Measurements from ENCODE around the gene YWHAE.
"Not testable (repeated sequence)": the region's sequence is repeated elsewhere in the genome, so short reads cannot be mapped to it uniquely, and the experiment has no call there.

YWHAE gene

GRCh38 chr17:1387490-1388227, 12.4 kb downstream of the YWHAE start:
- H3K27me3 ChIP-seq (ENCODE audit: control insufficient read depth in 2 of 2, insufficient read depth in 2 of 2, low read length in 2 of 2); H3K4me3 ChIP-seq (ENCODE audit: low read length in 2 of 2); H3K36me3 ChIP-seq (ENCODE audit: control insufficient read depth in 2 of 2, insufficient read depth in 2 of 2, low read length in 2 of 2); H3K9ac ChIP-seq (ENCODE audit: low read depth in 1 of 2, low read length in 2 of 2); H3K9me3 ChIP-seq (ENCODE audit: control insufficient read depth in 2 of 2, low read length in 2 of 2); H3K27ac ChIP-seq (ENCODE audit: low read depth in 2 of 2, low read length in 2 of 2): not testable (repeated sequence)
- H3K4me1 ChIP-seq (ENCODE audit: control insufficient read depth in 2 of 2, insufficient read depth in 2 of 2, low read length in 2 of 2) = peaks cover 22 to 29% of the 10 kb centered on the region in 2 donors

DNA sequence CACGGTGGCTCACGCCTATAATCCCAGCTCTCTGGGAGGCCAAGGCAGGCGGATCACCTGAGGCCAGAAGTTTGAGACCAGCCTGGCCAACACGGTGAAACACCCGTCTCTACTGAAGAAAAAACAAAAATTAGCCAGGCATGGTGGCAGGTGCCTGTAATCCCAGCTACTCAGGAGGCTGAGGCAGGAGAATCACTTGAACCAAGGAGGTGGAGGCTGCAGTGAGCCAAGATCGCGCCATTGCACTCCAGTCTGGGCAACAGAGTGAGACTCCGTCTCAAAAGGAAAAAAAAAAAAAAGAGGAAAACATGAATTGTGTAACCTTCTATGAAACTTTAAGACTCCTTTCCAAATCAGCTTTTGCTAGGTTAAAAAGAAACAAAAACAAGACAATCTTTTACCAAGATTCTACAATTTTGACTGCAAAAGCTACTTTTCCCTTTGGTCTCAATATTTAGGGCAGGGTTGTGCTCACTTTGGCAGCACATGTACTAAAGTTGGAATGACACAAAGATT, 13.3 kb downstream of the YWHAE start:
- not testable (repeated sequence) for H3K9ac ChIP-seq (ENCODE audit: low read depth in 1 of 2, low read length in 2 of 2); H3K27ac ChIP-seq (ENCODE audit: low read depth in 2 of 2, low read length in 2 of 2); H3K4me3 ChIP-seq (ENCODE audit: low read length in 2 of 2); H3K9me3 ChIP-seq (ENCODE audit: control insufficient read depth in 2 of 2, low read length in 2 of 2); H3K27me3 ChIP-seq (ENCODE audit: control insufficient read depth in 2 of 2, insufficient read depth in 2 of 2, low read length in 2 of 2); H3K36me3 ChIP-seq (ENCODE audit: control insufficient read depth in 2 of 2, insufficient read depth in 2 of 2, low read length in 2 of 2)
- peaks cover 21 to 22% of the 10 kb centered on the region in 2 donors for H3K4me1 ChIP-seq (ENCODE audit: control insufficient read depth in 2 of 2, insufficient read depth in 2 of 2, low read length in 2 of 2)

DNA sequence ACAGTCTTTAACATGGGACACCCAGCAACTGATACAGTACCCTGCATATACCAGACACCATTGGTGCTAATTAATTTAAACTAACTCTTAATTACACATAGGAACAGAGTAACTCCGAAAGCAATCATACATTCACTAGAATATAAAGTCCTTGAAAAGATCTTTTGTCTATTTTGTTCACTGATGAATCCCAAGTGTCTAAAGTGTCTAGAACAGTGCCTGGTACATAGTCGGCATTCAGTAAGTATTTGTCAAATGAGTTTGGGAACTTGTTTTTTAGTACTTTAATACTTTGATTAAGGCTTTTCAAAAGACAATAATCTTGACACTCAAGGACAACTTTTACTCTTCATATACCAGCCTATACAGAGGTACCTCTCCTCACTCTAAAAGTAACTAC, 13.8 kb downstream of the YWHAE start:
- Histone ChIP-seq H3K4me1 (ENCODE audit: control insufficient read depth in 2 of 2, insufficient read depth in 2 of 2, low read length in 2 of 2) (peaks cover 17% of the 10 kb centered on the region in 2 donors), H3K4me3 (ENCODE audit: low read length in 2 of 2) (no peak overlapping the region)

GRCh38 chr17:1385861-1386260, 14.2 kb downstream of the YWHAE start:
- H3K27ac ChIP-seq (ENCODE audit: low read depth in 2 of 2, low read length in 2 of 2) = no peak overlapping the region

More for the DNA sequence above, 13.8 kb downstream of the YWHAE start:
- Histone ChIP-seq H3K9ac (ENCODE audit: low read depth in 1 of 2, low read length in 2 of 2) (no peak overlapping the region), H3K9me3 (ENCODE audit: control insufficient read depth in 2 of 2, low read length in 2 of 2) (no peaks in the 10 kb centered on the region), H3K36me3 (ENCODE audit: control insufficient read depth in 2 of 2, insufficient read depth in 2 of 2, low read length in 2 of 2) (peaks cover 0 to 3% of the 10 kb centered on the region in 2 donors), H3K27me3 (ENCODE audit: control insufficient read depth in 2 of 2, insufficient read depth in 2 of 2, low read length in 2 of 2) (no peaks in the 10 kb centered on the region), H3K27ac (ENCODE audit: low read depth in 2 of 2, low read length in 2 of 2) (no peak overlapping the region)

GRCh38 chr17:1384905-1385435, 15.1 kb downstream of the YWHAE start:
- H3K9ac ChIP-seq (ENCODE audit: low read depth in 1 of 2, low read length in 2 of 2) = no peak overlapping the region
- H3K27ac ChIP-seq (ENCODE audit: low read depth in 2 of 2, low read length in 2 of 2) = no peak overlapping the region
- H3K27me3 ChIP-seq (ENCODE audit: control insufficient read depth in 2 of 2, insufficient read depth in 2 of 2, low read length in 2 of 2) = no peaks in the 10 kb centered on the region
- H3K36me3 ChIP-seq (ENCODE audit: control insufficient read depth in 2 of 2, insufficient read depth in 2 of 2, low read length in 2 of 2) = peaks cover 0 to 3% of the 10 kb centered on the region in 2 donors
- no peak overlapping the region for H3K4me3 ChIP-seq (ENCODE audit: low read length in 2 of 2)
- H3K9me3 ChIP-seq (ENCODE audit: control insufficient read depth in 2 of 2, low read length in 2 of 2) = no peaks in the 10 kb centered on the region
- H3K4me1 ChIP-seq (ENCODE audit: control insufficient read depth in 2 of 2, insufficient read depth in 2 of 2, low read length in 2 of 2) = peaks cover 13 to 17% of the 10 kb centered on the region in 2 donors

More at GRCh38 chr17:1385861-1386260, 14.2 kb downstream of the YWHAE start:
- H3K4me1 ChIP-seq (ENCODE audit: control insufficient read depth in 2 of 2, insufficient read depth in 2 of 2, low read length in 2 of 2) = peaks cover 13% of the 10 kb centered on the region in 2 donors
- peaks cover 0 to 3% of the 10 kb centered on the region in 2 donors for H3K36me3 ChIP-seq (ENCODE audit: control insufficient read depth in 2 of 2, insufficient read depth in 2 of 2, low read length in 2 of 2)
- H3K9me3 ChIP-seq (ENCODE audit: control insufficient read depth in 2 of 2, low read length in 2 of 2) = no peaks in the 10 kb centered on the region
- no peak overlapping the region for H3K9ac ChIP-seq (ENCODE audit: low read depth in 1 of 2, low read length in 2 of 2)
- no peaks in the 10 kb centered on the region for H3K27me3 ChIP-seq (ENCODE audit: control insufficient read depth in 2 of 2, insufficient read depth in 2 of 2, low read length in 2 of 2)
- no peak overlapping the region for H3K4me3 ChIP-seq (ENCODE audit: low read length in 2 of 2)

- Histone ChIP-seq H3K9me3 (ENCODE audit: control insufficient read depth in 2 of 2, low read length in 2 of 2) (no peaks in the 10 kb centered on the region), H3K27ac (ENCODE audit: low read depth in 2 of 2, low read length in 2 of 2) (no peak overlapping the region), H3K4me3 (ENCODE audit: low read length in 2 of 2) (no peak overlapping the region), H3K4me1 (ENCODE audit: control insufficient read depth in 2 of 2, insufficient read depth in 2 of 2, low read length in 2 of 2) (peaks cover 40 to 45% of the 10 kb centered on the region in 2 donors), H3K36me3 (ENCODE audit: control insufficient read depth in 2 of 2, insufficient read depth in 2 of 2, low read length in 2 of 2) (peaks cover 0 to 2% of the 10 kb centered on the region in 2 donors), H3K9ac (ENCODE audit: low read depth in 1 of 2, low read length in 2 of 2) (no peak overlapping the region), H3K27me3 (ENCODE audit: control insufficient read depth in 2 of 2, insufficient read depth in 2 of 2, low read length in 2 of 2) (no peaks in the 10 kb centered on the region)
Observed at GRCh38 chr17:1379930-1380313, 20.1 kb downstream of the YWHAE start.

DNA sequence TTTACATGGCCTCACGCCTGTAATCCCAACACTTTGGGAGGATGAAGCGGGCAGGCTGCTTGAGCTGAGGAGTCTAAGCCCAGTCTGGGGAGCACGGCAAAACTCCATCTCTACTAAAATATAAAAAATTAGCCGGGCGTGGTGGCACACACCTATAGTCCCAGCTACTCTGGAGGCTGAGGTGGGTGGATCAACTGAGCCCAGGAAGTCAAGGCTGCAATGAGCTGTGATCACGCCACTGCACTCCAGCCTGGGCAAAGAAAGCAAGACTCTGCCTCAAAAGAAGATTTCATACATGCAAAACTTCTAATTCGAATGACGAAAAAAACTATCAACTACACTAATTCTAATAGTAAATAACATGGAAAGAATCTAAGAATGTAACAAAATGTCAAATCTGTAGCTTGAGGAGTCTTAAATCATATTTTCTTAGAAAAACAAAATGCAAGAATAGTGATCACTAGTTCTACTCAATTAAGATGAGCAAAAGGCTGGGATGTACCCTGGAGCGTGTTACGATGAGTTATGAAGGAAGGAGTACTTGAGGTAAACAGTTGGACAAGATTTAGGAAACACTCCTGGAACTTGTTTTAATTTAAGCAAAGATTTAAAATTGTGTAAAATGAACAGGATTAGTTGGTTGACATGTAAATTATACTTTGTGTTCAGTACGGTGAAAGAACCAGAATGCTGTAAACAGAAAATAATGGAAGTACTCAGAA, 20.7 kb downstream of the YWHAE start:
- no peak overlapping the region for H3K9ac ChIP-seq (ENCODE audit: low read depth in 1 of 2, low read length in 2 of 2)
- peaks cover 46 to 49% of the 10 kb centered on the region in 2 donors for H3K4me1 ChIP-seq (ENCODE audit: control insufficient read depth in 2 of 2, insufficient read depth in 2 of 2, low read length in 2 of 2)
- no peaks in the 10 kb centered on the region for H3K9me3 ChIP-seq (ENCODE audit: control insufficient read depth in 2 of 2, low read length in 2 of 2)
- H3K4me3 ChIP-seq (ENCODE audit: low read length in 2 of 2) = no peak overlapping the region
- peaks cover 0 to 5% of the 10 kb centered on the region in 2 donors for H3K36me3 ChIP-seq (ENCODE audit: control insufficient read depth in 2 of 2, insufficient read depth in 2 of 2, low read length in 2 of 2)
- no peak overlapping the region for H3K27ac ChIP-seq (ENCODE audit: low read depth in 2 of 2, low read length in 2 of 2)
- H3K27me3 ChIP-seq (ENCODE audit: control insufficient read depth in 2 of 2, insufficient read depth in 2 of 2, low read length in 2 of 2) = no peaks in the 10 kb centered on the region

DNA sequence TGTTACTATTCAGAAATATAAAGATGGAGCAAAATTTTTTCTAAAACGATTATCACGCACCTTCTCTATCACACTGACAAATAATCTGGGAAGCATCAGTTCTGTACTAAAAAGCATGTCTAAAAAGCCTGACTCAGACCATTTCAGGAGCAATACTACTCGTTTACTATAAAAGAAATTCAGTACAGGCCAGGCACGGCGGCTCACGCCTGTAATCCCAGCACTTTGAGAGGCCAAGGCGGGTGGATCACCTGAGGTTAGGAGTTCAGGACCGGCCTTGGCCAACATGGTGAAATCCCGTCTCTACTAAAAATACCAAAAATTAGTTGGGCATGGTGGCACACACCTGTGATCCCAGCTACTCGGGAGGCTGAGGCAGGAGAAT, 21.6 kb downstream of the YWHAE start:
- not testable (repeated sequence) for H3K27ac ChIP-seq (ENCODE audit: low read depth in 2 of 2, low read length in 2 of 2); H3K9me3 ChIP-seq (ENCODE audit: control insufficient read depth in 2 of 2, low read length in 2 of 2); H3K4me3 ChIP-seq (ENCODE audit: low read length in 2 of 2); H3K27me3 ChIP-seq (ENCODE audit: control insufficient read depth in 2 of 2, insufficient read depth in 2 of 2, low read length in 2 of 2); H3K36me3 ChIP-seq (ENCODE audit: control insufficient read depth in 2 of 2, insufficient read depth in 2 of 2, low read length in 2 of 2); H3K9ac ChIP-seq (ENCODE audit: low read depth in 1 of 2, low read length in 2 of 2)
- H3K4me1 ChIP-seq (ENCODE audit: control insufficient read depth in 2 of 2, insufficient read depth in 2 of 2, low read length in 2 of 2) = peaks cover 50 to 58% of the 10 kb centered on the region in 2 donors

DNA sequence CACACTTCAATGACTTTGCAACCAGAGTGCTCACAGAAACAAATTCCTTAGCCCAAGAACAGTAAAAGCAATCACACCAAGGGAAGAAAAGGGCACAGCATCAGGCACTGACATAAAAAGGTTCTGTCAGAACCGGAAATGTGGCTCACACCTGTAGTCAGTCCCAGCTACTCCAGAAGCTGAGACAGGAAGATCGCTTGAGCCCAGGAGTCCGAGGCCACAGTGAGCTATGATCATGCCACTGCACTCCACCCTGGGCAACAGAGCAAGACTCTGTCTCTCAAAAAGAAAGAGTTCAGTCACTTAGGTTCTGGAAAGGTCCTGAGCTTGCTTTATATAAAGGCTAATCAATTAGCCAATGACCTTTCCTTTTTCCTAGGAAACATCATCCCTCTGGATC, 22.7 kb downstream of the YWHAE start:
- peaks cover 50 to 58% of the 10 kb centered on the region in 2 donors for H3K4me1 ChIP-seq (ENCODE audit: control insufficient read depth in 2 of 2, insufficient read depth in 2 of 2, low read length in 2 of 2)
- peak overlapping the region; percentile 21 to 53 for H3K27ac ChIP-seq (ENCODE audit: low read depth in 2 of 2, low read length in 2 of 2)
- H3K27me3 ChIP-seq (ENCODE audit: control insufficient read depth in 2 of 2, insufficient read depth in 2 of 2, low read length in 2 of 2) = no peaks in the 10 kb centered on the region
- no peak overlapping the region for H3K4me3 ChIP-seq (ENCODE audit: low read length in 2 of 2)
- peaks cover 0 to 14% of the 10 kb centered on the region in 2 donors for H3K36me3 ChIP-seq (ENCODE audit: control insufficient read depth in 2 of 2, insufficient read depth in 2 of 2, low read length in 2 of 2)
- H3K9me3 ChIP-seq (ENCODE audit: control insufficient read depth in 2 of 2, low read length in 2 of 2) = no peaks in the 10 kb centered on the region
- no peak overlapping the region for H3K9ac ChIP-seq (ENCODE audit: low read depth in 1 of 2, low read length in 2 of 2)

GRCh38 chr17:1376061-1376460, 24.0 kb downstream of the YWHAE start:
- Histone ChIP-seq H3K27ac (ENCODE audit: low read depth in 2 of 2, low read length in 2 of 2) (peak overlapping the region in 1 of 2 donors; percentile 53), H3K4me1 (ENCODE audit: control insufficient read depth in 2 of 2, insufficient read depth in 2 of 2, low read length in 2 of 2) (peaks cover 56 to 58% of the 10 kb centered on the region in 2 donors), H3K4me3 (ENCODE audit: low read length in 2 of 2) (no peak overlapping the region), H3K36me3 (ENCODE audit: control insufficient read depth in 2 of 2, insufficient read depth in 2 of 2, low read length in 2 of 2) (peaks cover 0 to 15% of the 10 kb centered on the region in 2 donors), H3K27me3 (ENCODE audit: control insufficient read depth in 2 of 2, insufficient read depth in 2 of 2, low read length in 2 of 2) (no peaks in the 10 kb centered on the region), H3K9me3 (ENCODE audit: control insufficient read depth in 2 of 2, low read length in 2 of 2) (no peaks in the 10 kb centered on the region), H3K9ac (ENCODE audit: low read depth in 1 of 2, low read length in 2 of 2) (no peak overlapping the region)

Measured in mucosa of rectum (tissue), 2 donors.